Muscle layer of colon (tissue), 2 donors: ENCODE results near the gene VSTM2L.

ENCODE experiments used
- H3K27ac ChIP-seq: one replicate; pipeline ENCODE4 v1.7.0; 2013; ENCODE audit warnings: low read depth, mild to moderate bottlenecking, low read length, moderate library complexity
- H3K27me3 ChIP-seq, 2 donors: one replicate each; pipeline ENCODE4 v1.7.0; 2013; ENCODE audit warnings: low read length in 2 of 2, mild to moderate bottlenecking in 2 of 2; ENCODE audit not compliant: insufficient read depth in 2 of 2, control insufficient read depth in 1 of 2
- H3K36me3 ChIP-seq: one replicate; pipeline ENCODE4 v1.7.0; 2013; ENCODE audit warnings: mild to moderate bottlenecking, low read length; ENCODE audit not compliant: insufficient read depth
- H3K4me1 ChIP-seq: one replicate; pipeline ENCODE4 v1.7.0; 2013; ENCODE audit warnings: mild to moderate bottlenecking, low read length; ENCODE audit not compliant: insufficient read depth
- H3K4me3 ChIP-seq, 2 donors: one replicate each; pipeline ENCODE4 v1.7.0; 2013; ENCODE audit warnings: low read length in 2 of 2, low read depth in 1 of 2, mild to moderate bottlenecking in 1 of 2, moderate library complexity in 1 of 2
- H3K9ac ChIP-seq: one replicate; pipeline ENCODE4 v1.7.0; 2013; ENCODE audit warnings: low read length
- H3K9me3 ChIP-seq: one replicate; pipeline ENCODE4 v1.7.0; 2013; ENCODE audit warnings: mild to moderate bottlenecking, low read length
- donor health status: abdominal sarcoma.
- donor health status: Adenocarcinoma of cecum.

The VSTM2L gene

DNA sequence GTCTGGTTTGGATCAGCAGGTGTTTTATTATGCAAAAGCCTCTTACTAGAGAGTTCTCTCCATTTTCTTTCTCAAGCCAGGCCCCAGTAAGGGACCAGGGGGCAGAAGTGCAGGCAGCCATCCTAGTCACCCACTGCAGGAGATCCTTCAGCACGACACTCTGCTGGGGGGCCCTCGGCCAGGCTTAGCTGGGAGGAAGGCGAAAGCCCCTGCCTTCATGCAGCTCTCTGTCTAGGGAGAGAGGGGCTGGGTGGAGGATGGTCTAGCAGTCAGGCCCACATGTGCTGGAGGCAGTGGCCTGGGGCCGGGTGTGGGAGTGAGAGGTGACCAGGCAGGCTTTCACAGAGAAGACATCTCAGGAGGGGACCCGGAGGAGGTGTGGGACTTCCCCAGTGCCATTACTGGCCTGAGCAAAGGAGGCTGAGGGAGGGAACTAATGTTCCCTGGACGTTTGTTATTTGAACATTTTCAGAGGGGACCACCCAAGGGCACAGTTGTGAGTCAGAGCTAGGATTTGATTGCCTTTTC, 33.5 kb upstream of the VSTM2L start:
- no peaks in the 10 kb centered on the region for H3K9me3 ChIP-seq
- peak overlapping the region; percentile 19 for H3K27ac ChIP-seq
- peaks cover 17% of the 10 kb centered on the region for H3K36me3 ChIP-seq
- no peak overlapping the region for H3K9ac ChIP-seq
- H3K4me3 ChIP-seq, result no peak overlapping the region
- H3K4me1 ChIP-seq, result peaks cover 53% of the 10 kb centered on the region
- no peaks in the 10 kb centered on the region for H3K27me3 ChIP-seq

DNA sequence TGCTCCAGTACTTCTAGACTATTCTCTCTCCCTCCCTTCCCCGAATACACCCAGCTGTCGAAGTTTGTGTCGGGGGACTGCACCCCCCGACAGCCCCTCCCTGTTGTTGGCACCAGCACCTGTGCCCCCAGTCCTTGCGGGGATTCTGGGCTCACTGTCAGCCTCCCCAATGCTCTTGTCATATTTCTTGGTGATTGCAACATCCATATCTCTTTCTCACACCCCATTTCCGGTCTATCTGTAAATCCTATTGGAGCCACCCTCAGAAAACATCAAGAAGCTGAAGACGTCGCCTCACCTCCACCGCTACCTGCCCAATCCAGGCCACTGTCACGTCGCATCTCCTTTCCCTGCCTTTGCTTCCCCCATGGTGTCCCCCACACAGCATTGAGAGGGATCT, 32.6 kb upstream of the VSTM2L start:
- Histone ChIP-seq H3K27ac (no peak overlapping the region), H3K9ac (no peak overlapping the region), H3K4me1 (peaks cover 52% of the 10 kb centered on the region), H3K36me3 (peaks cover 17% of the 10 kb centered on the region), H3K27me3 (no peaks in the 10 kb centered on the region), H3K4me3 (no peak overlapping the region), H3K9me3 (no peaks in the 10 kb centered on the region)

DNA sequence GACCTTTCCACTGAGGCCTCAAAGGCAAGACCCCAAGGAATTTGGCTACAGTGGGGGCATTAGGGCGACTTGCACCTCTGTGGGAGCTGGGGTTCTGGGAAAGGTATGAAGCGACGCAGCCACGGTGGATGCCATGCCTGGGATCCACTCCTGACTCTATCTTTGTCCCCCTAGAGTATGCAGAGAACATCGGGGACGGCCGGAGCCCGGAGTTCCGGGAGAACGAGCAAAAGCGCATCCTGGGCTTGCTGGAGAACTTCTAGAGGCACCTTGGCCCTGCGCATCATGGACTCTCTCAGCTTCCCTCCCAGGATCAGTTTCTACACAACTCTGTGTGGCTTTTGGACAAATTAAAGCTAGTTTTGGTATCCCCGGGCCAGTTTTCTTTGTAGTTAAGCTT, 31.2 kb upstream of the VSTM2L start:
- H3K9me3 ChIP-seq, result no peaks in the 10 kb centered on the region
- H3K36me3 ChIP-seq, result peaks cover 17% of the 10 kb centered on the region
- no peak overlapping the region for H3K9ac ChIP-seq

DNA sequence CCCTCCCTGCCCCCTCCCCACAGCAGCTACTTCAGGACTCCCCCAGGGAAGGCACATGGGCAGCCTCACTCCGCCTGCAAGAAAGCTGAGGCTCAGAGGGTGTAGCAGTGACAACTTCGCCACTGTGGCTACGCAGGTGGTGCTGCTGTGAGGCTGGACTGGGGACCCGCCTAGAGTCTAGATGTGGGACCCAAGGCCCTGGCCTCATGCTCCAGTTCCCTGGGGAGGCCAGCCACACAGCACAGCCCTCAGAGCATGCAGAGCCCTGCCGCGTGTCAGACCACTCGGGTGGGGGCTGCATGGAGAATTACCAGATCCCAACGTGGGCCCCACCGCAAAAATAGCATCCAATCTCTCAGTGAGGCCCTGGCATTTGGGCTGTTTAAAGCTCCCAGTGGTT, 30.8 kb upstream of the VSTM2L start:
- H3K27me3 ChIP-seq, result no peaks in the 10 kb centered on the region
- H3K36me3 ChIP-seq, result peaks cover 17% of the 10 kb centered on the region
- no peak overlapping the region for H3K9ac ChIP-seq
- no peak overlapping the region for H3K4me3 ChIP-seq
- peaks cover 33% of the 10 kb centered on the region for H3K4me1 ChIP-seq
- no peaks in the 10 kb centered on the region for H3K9me3 ChIP-seq
- no peak overlapping the region for H3K27ac ChIP-seq

More for the DNA sequence above, 31.2 kb upstream of the VSTM2L start:
- no peak overlapping the region for H3K27ac ChIP-seq
- no peaks in the 10 kb centered on the region for H3K27me3 ChIP-seq
- peaks cover 37% of the 10 kb centered on the region for H3K4me1 ChIP-seq
- H3K4me3 ChIP-seq, result no peak overlapping the region

DNA sequence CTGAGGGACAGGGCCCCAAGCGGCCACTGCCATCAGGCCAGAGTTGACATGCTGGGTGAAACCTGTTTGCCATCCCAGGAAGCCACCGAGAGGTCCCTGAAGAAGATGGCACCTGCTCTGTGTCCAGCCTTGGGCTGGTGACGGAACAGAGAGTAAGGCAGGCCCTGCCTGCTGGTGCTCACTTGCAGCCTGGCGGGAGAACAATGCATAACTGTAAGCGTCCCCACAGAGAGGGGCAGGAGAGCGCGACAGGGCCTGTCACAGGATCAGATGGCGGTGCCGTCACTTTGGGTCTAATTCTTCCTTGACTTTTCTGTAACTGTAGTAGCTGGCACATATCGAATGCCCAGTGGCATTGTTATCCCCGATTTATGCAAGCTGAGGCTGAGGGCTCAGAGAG, 29.0 kb upstream of the VSTM2L start:
- H3K27ac ChIP-seq, result no peak overlapping the region
- no peaks in the 10 kb centered on the region for H3K9me3 ChIP-seq
- no peak overlapping the region for H3K9ac ChIP-seq
- H3K4me3 ChIP-seq, result no peak overlapping the region
- peaks cover 17% of the 10 kb centered on the region for H3K36me3 ChIP-seq
- H3K4me1 ChIP-seq, result peaks cover 17% of the 10 kb centered on the region
- no peaks in the 10 kb centered on the region for H3K27me3 ChIP-seq

DNA sequence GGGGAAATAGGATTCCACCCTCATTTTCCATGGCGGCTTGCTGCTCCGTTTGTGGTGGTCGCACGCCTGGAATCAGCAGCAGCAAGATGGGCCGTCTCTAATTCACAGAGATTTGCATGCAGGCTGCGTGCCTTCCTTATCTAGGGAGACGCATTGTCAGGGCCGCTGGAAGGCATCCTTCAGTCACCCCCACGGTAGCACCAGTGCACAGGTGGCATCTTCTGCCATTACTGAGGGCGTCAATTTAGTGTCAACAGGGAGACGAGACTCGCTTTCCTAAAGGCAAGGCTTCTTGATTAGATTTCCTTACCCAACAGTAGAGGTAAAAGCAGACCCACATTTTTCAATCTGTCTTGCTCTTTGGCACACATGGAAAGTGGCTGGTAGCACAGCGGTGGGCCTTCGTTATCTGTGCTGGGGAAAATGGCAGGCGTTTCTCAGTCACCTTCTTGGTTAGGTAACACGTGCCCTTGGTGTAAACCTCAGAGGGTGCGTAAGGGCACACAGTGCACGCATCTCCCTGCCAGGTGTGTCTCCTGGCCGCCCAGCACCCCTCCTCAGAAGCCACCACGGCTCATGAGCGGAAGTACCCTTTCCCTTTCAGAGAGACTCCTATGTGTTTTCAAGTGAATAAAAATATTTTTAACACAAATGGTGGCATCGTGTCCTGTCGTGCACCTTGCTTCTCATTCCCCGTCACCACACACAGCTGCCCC, 27.3 kb upstream of the VSTM2L start:
- Histone ChIP-seq H3K36me3 (peaks cover 12% of the 10 kb centered on the region), H3K4me1 (no peaks in the 10 kb centered on the region), H3K4me3 (no peak overlapping the region), H3K9ac (no peak overlapping the region), H3K27ac (no peak overlapping the region), H3K27me3 (no peaks in the 10 kb centered on the region), H3K9me3 (no peaks in the 10 kb centered on the region)

DNA sequence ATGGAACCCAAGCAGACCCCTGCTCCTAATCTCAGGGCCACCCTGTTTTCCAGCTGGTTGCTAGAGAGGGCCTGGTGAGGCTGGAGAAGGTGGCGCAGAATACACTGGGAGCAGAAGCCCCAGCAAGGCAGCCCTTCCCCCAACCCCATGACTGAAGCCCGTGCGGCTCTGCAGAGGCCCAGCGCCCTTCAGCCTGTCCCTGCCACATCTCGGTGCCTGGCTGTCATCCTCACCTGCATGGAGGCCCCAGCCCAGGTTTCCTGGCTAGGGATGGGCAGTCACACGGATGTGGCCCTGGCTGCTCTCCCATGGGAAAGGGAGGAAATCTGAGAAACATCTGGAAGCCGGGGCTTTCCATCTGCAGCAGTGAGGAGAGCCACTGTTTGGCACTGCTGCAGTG, 26.1 kb upstream of the VSTM2L start:
- Histone ChIP-seq H3K4me3 (no peak overlapping the region), H3K27ac (no peak overlapping the region), H3K9ac (no peak overlapping the region), H3K36me3 (peaks cover 10% of the 10 kb centered on the region), H3K9me3 (no peaks in the 10 kb centered on the region), H3K27me3 (no peaks in the 10 kb centered on the region), H3K4me1 (no peaks in the 10 kb centered on the region)

DNA sequence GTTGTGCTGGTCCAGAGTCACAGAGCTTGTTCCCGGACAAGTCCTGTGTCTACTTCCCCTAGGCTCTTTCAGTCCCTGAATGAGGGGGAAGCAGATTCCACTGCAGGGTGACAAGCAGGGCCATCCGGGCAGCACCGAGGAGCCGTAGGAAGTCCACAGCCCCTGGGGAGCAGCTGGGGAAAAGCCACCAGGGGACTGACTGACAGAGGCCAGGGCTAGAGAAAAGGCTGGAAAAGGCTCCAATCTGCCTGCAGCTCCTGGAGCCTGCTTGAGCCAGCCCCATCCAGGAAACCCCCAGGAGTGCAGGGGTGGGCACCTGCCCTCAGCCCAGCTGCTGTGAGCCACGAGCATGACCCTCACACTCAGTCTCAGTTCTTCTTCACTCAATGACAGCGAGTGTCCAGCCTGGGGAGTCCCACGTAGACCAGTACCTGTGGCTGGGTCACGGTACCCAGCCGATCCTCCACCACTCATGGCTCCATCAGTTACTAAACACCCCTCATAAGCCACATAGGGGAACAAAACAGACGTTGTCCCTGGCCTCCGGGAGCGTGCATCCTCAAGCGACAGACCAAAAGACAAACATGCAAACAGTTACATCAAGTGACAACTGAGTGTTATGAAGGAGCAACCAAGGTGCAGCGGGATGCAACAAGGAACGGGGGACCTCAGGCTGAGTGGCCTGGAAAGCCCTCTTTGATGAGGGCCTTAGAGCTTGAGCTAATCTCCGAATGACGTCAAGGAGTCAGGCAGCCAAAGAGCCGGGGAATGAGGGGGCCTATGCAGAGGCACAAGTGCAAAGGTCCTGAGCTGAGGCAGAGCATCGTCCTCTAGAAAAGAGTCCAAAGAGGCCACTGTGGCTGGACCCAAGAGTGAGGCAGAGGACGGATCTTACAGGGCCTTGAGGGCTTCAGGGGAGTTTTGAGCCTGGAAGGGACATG, 24.8 kb upstream of the VSTM2L start:
- Histone ChIP-seq H3K27me3 (no peaks in the 10 kb centered on the region), H3K4me3 (no peak overlapping the region), H3K4me1 (no peaks in the 10 kb centered on the region), H3K27ac (no peak overlapping the region), H3K9me3 (no peaks in the 10 kb centered on the region), H3K36me3 (peaks cover 7% of the 10 kb centered on the region), H3K9ac (no peak overlapping the region)

DNA sequence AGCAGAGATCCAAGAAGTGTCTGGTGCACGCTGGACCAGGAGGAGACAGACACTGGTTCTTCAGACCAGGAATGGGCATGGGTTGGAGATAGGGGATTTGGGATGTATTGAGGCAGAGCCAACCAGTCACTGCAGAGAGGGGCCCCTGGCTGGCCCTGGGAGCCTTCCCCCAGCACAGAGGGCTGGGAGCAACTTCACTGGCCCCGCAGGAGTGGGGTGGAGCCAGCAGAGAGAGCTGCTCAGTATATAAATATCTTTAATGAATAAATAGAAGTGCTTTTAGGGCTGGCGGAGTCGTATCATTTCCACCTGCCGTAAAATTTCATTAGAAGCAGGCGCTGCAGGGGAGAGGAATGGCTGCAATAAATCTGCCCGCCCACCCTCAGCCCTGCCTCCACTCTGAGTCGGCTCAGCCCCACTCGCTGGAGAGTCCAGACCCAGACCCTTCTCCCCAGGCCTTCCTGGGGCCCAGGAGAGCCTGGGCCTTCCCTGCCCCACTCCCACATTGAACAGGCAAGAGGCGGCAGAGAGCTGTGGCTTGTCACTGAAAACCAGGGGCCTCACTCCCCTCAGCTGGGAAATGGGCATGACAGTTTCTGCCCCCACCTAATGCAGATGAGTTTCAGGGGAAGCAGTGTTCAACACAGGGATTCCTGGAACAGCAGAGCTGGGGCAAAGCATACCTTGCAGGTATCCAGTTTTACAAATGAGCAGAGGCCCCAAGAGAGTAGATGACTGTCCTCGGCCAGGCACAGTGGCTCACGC, 23.9 kb upstream of the VSTM2L start:
- Histone ChIP-seq H3K9ac (no peak overlapping the region), H3K27ac (no peak overlapping the region), H3K27me3 (no peaks in the 10 kb centered on the region), H3K4me3 (no peak overlapping the region), H3K36me3 (peaks cover under 1% of the 10 kb centered on the region), H3K4me1 (no peaks in the 10 kb centered on the region), H3K9me3 (no peaks in the 10 kb centered on the region)

DNA sequence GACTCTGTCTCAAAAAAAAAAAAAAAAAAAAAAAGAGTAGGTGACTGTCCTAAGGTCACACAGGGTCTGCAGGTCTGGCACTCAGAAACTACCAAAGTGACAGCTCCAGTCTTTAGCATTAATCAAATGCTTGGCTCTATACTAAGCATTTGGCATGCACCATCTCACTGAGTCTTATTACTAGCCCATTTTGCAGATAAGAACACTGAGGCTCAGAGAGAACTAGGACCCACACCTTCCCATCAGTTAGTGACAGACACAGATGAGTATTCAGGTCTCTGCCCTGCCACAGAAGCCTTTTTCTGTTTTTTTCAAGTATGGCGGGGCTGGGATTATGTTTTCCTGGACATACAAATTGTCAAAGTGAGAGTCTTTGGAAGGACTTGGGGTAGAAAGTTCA, 23.1 kb upstream of the VSTM2L start:
- no peaks in the 10 kb centered on the region for H3K36me3 ChIP-seq
- H3K27me3 ChIP-seq, result no peaks in the 10 kb centered on the region
- no peaks in the 10 kb centered on the region for H3K9me3 ChIP-seq
- H3K27ac ChIP-seq, result no peak overlapping the region
- H3K4me3 ChIP-seq, result no peak overlapping the region
- H3K4me1 ChIP-seq, result no peaks in the 10 kb centered on the region
- H3K9ac ChIP-seq, result no peak overlapping the region
